Measurements from ENCODE around the gene ATF1.

The ATF1 gene

GRCh38 chr12:50776749-50777728 lies 13.1 kb downstream of the ATF1 start:
- DNase-seq (ENCODE audit: low read depth), result no peak
- no peak overlapping the region for H3K4me3 ChIP-seq (ENCODE audit: control insufficient read depth, low read depth, low read length)
- no peak for TF ChIP-seq CTCF (conservative IDR thresholded peaks at IDR 0.05; ENCODE audit: control insufficient read depth, insufficient read depth, low read depth, low read length)

DNA sequence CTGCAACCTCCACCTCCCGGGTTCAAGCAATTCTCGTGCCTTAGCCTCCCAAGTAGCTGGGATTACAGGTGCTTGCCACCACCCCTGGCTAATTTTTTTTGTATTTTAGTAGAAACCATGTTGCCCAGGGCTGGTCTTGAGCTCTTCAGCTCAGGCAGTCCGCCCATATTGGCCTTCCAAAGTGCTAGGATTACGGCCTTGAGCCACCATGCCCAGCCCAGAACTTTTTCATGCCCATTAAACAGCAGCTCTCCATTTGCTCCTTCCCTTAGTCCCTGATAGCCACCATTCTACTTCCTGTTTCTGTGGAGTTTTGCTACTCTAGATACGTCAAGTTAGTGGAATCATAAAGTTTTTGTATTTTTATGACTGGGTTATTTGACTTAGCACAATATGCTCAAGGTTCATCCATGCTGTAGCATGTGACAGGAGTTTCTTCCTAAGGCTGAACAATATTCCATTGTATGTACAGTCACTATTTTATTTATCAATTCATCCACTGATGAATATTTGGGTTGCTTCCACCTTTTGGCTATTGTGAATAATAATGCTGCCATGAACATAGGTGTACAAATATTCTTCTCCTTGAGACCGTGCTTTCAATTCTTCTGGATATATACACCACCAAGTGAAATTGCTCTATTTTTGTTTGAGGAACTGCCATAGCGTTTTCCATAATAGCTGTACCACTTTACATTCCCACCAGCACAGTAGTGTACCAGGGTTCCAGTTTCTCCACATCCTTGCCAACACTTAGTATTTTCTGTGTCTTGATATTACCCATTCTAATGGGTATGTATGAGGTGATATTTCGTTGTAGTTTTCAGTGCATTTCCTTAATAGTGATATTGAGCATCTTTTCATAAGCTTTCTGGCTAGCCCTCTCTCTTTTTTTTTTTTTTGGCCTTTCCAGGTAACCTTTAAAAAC lies 15.0 kb downstream of the ATF1 start:
- DNase-seq (ENCODE audit: low read depth), result no peak
- no peak for TF ChIP-seq CTCF (conservative IDR thresholded peaks at IDR 0.05; ENCODE audit: control insufficient read depth, insufficient read depth, low read depth, low read length)
- no peak overlapping the region for H3K4me3 ChIP-seq (ENCODE audit: control insufficient read depth, low read depth, low read length)

GRCh38 chr12:50780013-50780412 lies 16.1 kb downstream of the ATF1 start:
- H3K4me3 ChIP-seq (ENCODE audit: control insufficient read depth, low read depth, low read length), result no peak overlapping the region
- TF ChIP-seq CTCF (conservative IDR thresholded peaks at IDR 0.05; ENCODE audit: control insufficient read depth, insufficient read depth, low read depth, low read length), result no peak
- DNase-seq (ENCODE audit: low read depth), result no peak

DNA sequence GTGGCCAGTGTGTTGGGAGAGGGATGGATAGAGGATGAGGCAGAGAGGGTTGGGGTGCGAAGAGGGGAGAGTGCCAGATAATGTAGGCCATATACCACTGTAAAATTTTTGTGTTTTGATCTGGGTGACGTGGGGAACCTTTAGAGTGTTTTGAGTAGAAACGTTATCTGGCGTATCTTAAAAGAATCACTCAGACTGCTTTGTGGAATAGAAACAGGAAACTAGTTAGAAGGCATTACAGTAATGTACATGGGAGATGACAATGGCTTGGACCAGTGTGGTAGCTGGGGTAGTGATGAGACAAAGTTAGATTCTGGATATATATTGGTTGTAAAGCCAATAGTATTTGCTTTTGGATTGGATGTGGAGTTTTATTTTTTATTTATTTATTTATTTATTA lies 20.6 kb downstream of the ATF1 start:
- no peak for TF ChIP-seq CTCF (conservative IDR thresholded peaks at IDR 0.05; ENCODE audit: control insufficient read depth, insufficient read depth, low read depth, low read length)
- DNase-seq (ENCODE audit: low read depth), result no peak
- H3K4me3 ChIP-seq (ENCODE audit: control insufficient read depth, low read depth, low read length), result no peak overlapping the region

- no peak overlapping the region for H3K4me3 ChIP-seq (ENCODE audit: control insufficient read depth, low read depth, low read length)
- peak; percentile 6 for DNase-seq (ENCODE audit: low read depth)
- TF ChIP-seq CTCF (conservative IDR thresholded peaks at IDR 0.05; ENCODE audit: control insufficient read depth, insufficient read depth, low read depth, low read length), result no peak
Observed at GRCh38 chr12:50785406-50786001, 21.6 kb downstream of the ATF1 start.

- DNase-seq (ENCODE audit: low read depth), result peak; percentile 96
- TF ChIP-seq CTCF (conservative IDR thresholded peaks at IDR 0.05; ENCODE audit: control insufficient read depth, insufficient read depth, low read depth, low read length), result no peak
- no peak overlapping the region for H3K4me3 ChIP-seq (ENCODE audit: control insufficient read depth, low read depth, low read length)
Observed at GRCh38 chr12:50786498-50787231, 22.8 kb downstream of the ATF1 start.
